ENCODE data around the gene DNAJB9. TPM values are rescaled to one million over a fixed set of nuclear protein-coding genes. Genes with fewer than 3 reads are reported as not detected.

Gene DNAJB9
- total and polyA plus RNA-seq, 9 of the 15 experiments (the other 6 are each of a cell fraction or from before 2014, with no cell fraction given), result 4.3 to 34.2 (median 9.6) TPM

DNA sequence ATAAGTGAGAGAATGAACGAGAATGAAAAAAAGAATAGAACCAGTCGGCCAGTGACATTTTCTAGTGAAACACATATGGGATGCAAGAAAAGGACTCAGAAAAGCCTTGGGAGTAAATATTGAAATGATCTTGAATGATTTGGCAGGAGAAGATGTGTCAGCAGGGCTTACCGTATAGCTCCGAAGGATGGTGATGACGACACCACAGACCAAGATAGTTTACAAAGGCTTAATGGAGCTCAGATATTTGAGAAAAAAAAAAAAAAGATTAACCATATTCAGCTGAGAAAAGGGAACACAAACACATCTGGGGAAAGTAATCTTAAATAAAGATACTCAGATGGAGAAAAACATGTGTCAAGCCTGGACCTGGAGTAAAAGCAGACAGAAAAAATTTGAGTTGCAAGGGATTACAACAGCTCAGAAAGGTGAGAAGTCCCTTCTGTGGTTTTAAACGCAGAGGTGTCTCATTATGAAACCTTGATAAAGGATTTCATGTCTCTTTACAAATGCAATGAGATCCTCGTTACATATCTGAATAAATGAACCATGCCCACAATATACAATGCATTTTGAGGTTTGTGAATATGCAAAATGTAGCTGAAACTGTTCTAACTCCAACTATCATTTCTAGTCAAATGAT lies 36.0 kb downstream of the DNAJB9 start (continued):
- peak; percentile 69; the same call in 1 of the 2 replicates for TF ChIP-seq ZEB2 (IDR thresholded peaks at IDR 0.05)

DNA sequence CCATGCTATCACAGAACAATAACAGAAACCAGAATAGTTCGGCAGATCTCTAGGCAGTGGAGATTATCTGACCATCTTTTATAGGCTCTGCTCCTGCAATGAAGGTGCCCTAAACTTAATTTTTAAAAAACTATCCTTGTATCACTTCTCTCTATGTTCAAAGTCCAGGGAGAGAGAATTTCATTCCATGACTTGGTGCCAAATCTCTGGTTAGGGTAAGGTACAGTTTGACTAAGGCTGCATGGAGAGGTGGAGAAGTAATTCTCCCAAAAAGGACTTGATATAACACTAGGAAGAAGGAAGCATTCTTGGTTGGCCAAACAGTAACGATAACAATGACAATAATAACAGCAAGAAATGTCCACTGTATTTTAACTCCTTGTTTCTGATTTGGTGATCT lies 40.0 kb downstream of the DNAJB9 start:
- TF ChIP-seq, protein P1, sequence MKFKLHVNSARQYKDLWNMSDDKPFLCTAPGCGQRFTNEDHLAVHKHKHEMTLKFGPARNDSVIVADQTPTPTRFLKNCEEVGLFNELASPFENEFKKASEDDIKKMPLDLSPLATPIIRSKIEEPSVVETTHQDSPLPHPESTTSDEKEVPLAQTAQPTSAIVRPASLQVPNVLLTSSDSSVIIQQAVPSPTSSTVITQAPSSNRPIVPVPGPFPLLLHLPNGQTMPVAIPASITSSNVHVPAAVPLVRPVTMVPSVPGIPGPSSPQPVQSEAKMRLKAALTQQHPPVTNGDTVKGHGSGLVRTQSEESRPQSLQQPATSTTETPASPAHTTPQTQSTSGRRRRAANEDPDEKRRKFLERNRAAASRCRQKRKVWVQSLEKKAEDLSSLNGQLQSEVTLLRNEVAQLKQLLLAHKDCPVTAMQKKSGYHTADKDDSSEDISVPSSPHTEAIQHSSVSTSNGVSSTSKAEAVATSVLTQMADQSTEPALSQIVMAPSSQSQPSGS (CRISPR knock-in tag; IDR thresholded peaks at IDR 0.05), result no peak
- TF ChIP-seq, protein P2, sequence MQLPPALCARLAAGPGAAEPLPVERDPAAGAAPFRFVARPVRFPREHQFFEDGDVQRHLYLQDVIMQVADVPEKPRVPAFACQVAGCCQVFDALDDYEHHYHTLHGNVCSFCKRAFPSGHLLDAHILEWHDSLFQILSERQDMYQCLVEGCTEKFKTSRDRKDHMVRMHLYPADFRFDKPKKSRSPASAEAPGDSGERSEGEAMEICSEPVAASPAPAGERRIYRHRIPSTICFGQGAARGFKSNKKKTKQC (CRISPR knock-in tag; IDR thresholded peaks at IDR 0.05), result no peak
- TF ChIP-seq ZFX (CRISPR knock-in tag; IDR thresholded peaks at IDR 0.05) (no peak), POLR3A (IDR thresholded peaks at IDR 0.05; ENCODE audit: borderline replicate concordance, extremely low read depth, insufficient read depth, insufficient read length) (no peak), SOX6 (IDR thresholded peaks at IDR 0.05) (no peak), ZFPM2 (CRISPR knock-in tag; IDR thresholded peaks at IDR 0.05) (no peak)
- WGBS (ENCODE audit: insufficient coverage, low coverage, missing lambda C conversion rate), result 2% methylated on average over 2 of the region's 2 CpGs
- Histone ChIP-seq H3K9me3 (replicated peaks; ENCODE audit: control insufficient read depth, insufficient read depth, low read depth, low read length) (no peaks in the 10 kb centered on the region), H3K9me1 (ENCODE audit: control insufficient read depth, insufficient read depth, low read length) (no peaks in the 10 kb centered on the region), H3K79me2 (ENCODE audit: control insufficient read depth, insufficient read depth, low read length) (no peaks in the 10 kb centered on the region), H3K27me3 (ENCODE audit: control insufficient read depth in 2 of 2, insufficient read depth in 2 of 2, low read length in 2 of 2) (peaks cover 0 to 9% of the 10 kb centered on the region in 2 experiments; a peak in 3 of 5 replicates), H3K9ac (ENCODE audit: insufficient read depth in 1 of 2, low read depth in 2 of 2, low read length in 2 of 2) (no peak overlapping the region), H3K4me1 (replicated peaks in 1 of 2; ENCODE audit: control insufficient read depth in 2 of 2, insufficient read depth in 2 of 2, low read length in 2 of 2) (peaks cover 0 to 5% of the 10 kb centered on the region in 2 experiments; a peak in 3 of 5 replicates), H3K4me3 (no peak overlapping the region), H2AFZ (ENCODE audit: low read depth, low read length) (no peak overlapping the region), H3K4me2 (ENCODE audit: insufficient read depth, low read length) (no peak overlapping the region), H4K20me1 (replicated peaks; ENCODE audit: control insufficient read depth, insufficient read depth, low read length) (no peaks in the 10 kb centered on the region), H3K36me3 (ENCODE audit: control insufficient read depth, insufficient read depth, low read length) (no peaks in the 10 kb centered on the region), H3K27ac (ENCODE audit: extremely low read depth, low read depth, low read length) (no peak overlapping the region)
- DNase-seq (ENCODE audit: extremely low read depth in 1 of 4, low spot score in 3 of 4) (no peak), ATAC-seq (no peak), FAIRE-seq (no peak)
- ChIA-PET CTCF (ENCODE audit: low intra/inter-chr PET ratio) (interaction anchor here (0.5 kb wide), 1 partner anchor 141 kb away, joined by 3 read pairs; no protein-coding TSS in a partner anchor), POLR2A (no interaction called here)
- no TSS peak for BruUV-seq (replicated peaks)
- intact Hi-C loops (cut with micrococcal nuclease) (loop anchor here (5.0 to 10.0 kb wide), 2 partner anchors 195 to 268 kb away; no protein-coding TSS in a partner anchor), in situ Hi-C loops (cut with MboI) (no loop called here)

Data from K562 (cell line).